Kasumi-1 (cell line): ENCODE measurements around the gene B3GAT2.
"Not testable (repeated sequence)": the region's sequence is repeated elsewhere in the genome, so short reads cannot be mapped to it uniquely, and the experiment has no call there.

Source experiments
- DNase-seq, 2 experiments: peaks; one replicate each; lab custom pipeline; 2025; lab: John Stamatoyannopoulos, UW

Gene B3GAT2, protein sequence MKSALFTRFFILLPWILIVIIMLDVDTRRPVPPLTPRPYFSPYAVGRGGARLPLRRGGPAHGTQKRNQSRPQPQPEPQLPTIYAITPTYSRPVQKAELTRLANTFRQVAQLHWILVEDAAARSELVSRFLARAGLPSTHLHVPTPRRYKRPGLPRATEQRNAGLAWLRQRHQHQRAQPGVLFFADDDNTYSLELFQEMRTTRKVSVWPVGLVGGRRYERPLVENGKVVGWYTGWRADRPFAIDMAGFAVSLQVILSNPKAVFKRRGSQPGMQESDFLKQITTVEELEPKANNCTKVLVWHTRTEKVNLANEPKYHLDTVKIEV

GRCh38 chr6:70956451-70957283, at the start of gene B3GAT2:
TSS of gene B3GAT2 (minus strand) at chr6:70957060. CDS start at chr6:70956429, 631 bp downstream.
- DNase-seq: no peak

DNA sequence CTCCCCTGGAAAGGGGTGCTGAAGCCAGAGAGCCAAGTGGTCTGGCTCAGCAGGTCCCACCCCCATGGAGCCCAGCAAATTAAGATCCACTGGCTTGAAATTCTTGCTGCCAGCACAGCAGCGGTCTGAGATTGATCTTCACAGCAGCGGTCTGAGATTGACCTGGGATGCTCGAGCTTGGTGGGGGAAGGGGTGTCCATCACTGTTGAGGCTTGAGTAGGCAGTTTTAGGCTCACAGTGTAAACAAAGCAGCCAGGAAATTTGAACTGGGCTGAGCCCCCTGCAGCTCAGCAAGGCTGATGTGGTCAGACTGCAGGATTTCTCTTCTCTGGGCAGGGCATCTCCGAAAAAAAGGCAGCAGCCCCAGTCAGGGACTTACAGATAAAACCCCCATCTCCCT, 41.3 kb upstream of the B3GAT2 start:
- no peak for DNase-seq

GRCh38 chr6:70997379-70997778, 40.5 kb upstream of the B3GAT2 start:
- no peak for DNase-seq

DNA sequence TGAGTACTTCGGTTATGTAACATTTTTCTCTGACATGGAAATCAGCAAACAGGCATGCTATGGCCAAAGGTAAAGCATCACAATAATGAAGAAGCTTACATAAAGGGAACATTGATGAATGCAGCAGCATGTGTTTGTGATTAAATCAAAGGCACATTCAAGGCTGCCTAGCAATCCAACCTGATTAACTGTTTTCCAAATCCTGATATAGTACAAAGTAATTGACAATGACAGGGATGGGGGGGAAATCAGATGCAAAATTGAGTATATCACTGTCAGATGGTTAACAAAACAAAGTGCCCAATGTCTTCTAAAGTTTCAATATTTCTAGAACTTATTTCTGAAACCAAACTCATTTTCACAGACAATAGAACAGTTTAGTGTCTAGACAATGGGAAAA, 39.2 kb upstream of the B3GAT2 start:
- DNase-seq: no peak

DNA sequence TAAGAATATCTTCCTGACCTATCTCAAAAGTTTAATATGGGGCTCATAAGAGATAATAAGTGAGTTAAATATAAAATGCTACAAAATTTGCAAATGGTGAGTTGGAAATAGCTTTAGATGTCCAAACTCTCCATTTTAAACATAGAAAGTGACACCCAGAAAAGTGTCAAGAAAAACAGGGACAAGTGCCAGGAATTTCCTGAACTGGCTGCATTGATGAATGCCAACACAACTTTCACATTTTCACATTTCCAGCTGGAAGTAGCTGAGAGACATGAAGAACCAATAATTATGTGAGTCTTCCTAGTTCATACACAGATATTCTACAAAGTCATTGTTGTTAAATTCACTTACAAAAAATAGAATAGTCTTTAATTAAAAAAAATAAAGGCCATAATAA, 38.6 kb upstream of the B3GAT2 start:
- no peak for DNase-seq

DNA sequence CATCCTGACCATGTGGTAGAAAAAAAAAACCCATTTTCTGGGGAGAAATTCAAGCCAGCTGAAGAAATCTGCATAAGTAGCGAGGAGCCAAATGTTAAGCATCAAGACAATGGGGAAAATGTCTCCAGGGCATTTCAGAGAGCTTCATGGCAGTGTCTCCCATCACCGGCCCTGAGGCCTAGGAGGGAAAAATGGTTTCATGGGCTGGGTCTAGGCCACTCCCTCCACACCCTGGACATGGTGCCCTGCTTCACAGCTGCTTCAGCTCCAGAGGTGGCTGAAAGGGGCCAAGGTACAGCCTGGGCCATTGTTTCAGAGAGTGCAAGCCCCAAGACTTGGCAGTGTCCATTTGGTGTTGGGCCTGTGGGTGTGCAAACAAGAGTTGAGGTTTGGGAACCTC, 34.4 kb upstream of the B3GAT2 start:
- no peak for DNase-seq

DNA sequence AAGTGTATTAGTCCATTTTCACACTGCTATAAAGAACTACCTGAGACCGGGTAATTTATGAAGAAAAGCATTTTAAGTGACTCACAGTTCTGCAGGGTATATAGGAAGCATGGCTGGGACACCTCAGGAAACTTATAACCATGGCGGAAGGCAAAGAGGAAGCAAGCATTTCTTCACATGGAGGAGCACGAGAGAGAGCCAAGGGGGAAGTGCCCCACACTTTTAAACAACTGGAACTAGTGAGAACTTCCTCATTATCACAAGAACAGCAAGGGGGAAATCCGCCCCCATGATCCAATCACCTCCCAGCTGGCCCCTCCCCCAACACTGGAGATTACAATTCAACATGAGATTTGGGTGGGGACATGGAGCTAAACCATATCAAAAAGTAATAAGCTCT, 28.3 kb upstream of the B3GAT2 start:
- DNase-seq: peak; percentile 83 to 89

- no peak for DNase-seq
Observed at GRCh38 chr6:70982747-70983146, 25.9 kb upstream of the B3GAT2 start.

GRCh38 chr6:70980727-70981126, 23.9 kb upstream of the B3GAT2 start:
- no peak for DNase-seq

DNA sequence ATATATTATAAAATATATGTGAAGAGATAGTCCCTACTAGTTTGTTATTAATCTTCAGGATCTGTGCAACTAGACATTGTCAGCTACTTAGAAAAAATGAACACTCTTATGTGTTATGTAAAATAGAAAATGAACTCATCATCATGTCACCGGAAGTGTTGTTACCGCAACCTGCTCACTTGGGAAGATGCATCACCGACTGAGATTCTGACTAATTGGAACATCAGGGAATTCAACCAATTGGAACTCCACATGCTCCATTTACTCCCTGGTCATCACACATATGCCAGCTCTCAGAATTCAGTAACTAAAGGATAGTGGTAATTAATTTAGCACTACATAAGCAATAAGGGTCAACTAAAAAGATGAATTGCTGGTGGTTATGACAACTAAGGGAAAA, 16.7 kb upstream of the B3GAT2 start:
- DNase-seq: no peak

GRCh38 chr6:70967049-70967448, 10.2 kb upstream of the B3GAT2 start:
- DNase-seq: no peak

DNA sequence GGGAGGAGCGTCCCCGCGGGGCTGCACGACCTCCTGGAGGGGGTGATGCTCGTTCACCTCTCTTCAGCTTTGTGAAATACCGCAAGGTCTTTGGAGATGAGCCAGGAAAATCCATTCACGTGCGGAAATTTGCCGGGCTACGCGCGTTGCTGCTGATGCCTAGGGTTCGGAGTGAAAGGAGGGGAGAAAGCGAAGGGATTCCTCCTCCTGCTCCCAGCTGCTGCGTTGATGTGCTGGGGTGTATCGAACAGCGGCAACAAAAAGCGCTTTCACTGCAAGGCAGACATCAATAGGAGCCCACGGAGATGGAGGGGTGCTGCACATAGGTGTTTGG, 391 bp upstream of the B3GAT2 start:
- no peak for DNase-seq

- DNase-seq: no peak
Observed at GRCh38 chr6:70956191-70956450, 739 bp downstream of the B3GAT2 start.

DNA sequence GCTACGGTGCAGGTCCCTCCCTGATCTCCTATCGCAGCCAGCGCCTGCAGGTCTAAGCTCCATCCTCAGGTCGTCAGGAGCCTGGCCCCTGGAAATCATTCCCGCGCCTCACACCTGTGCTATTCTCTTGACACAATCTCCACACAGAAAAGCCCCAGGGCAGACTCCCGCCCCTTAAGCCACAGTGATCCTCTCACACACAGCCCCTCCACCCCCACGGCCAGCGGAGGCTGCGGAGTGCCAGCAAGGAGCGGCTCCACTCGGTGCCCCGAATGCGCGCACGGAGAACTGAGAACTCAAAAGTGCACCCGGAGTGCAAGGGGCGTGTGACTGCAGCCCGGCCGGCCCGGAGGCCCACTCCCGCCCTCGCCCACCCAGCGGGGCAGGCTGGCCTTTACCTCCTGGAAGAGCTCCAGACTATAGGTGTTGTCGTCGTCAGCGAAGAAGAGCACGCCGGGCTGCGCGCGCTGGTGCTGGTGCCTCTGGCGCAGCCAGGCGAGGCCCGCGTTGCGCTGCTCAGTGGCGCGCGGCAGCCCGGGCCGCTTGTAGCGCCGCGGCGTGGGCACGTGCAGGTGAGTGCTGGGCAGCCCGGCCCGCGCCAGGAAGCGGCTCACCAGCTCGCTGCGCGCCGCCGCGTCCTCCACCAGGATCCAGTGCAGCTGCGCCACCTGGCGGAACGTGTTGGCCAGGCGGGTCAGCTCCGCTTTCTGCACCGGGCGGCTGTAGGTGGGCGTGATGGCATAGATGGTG, 1.2 kb downstream of the B3GAT2 start:
- peak; percentile 45 to 54 for DNase-seq

GRCh38 chr6:70954750-70955149, 2.1 kb downstream of the B3GAT2 start:
- DNase-seq: no peak

- DNase-seq: no peak
Observed at GRCh38 chr6:70954176-70954575, 2.7 kb downstream of the B3GAT2 start.

- no peak for DNase-seq
Observed at GRCh38 chr6:70952608-70953165, 4.2 kb downstream of the B3GAT2 start.

- not testable (repeated sequence) for DNase-seq
Observed at GRCh38 chr6:70944321-70944720, 12.5 kb downstream of the B3GAT2 start.

GRCh38 chr6:70933853-70934252, 23.0 kb downstream of the B3GAT2 start:
- DNase-seq: no peak

- DNase-seq: no peak
Observed at GRCh38 chr6:70905742-70906141, 51.1 kb downstream of the B3GAT2 start.

GRCh38 chr6:70903665-70904452, 53.0 kb downstream of the B3GAT2 start:
- DNase-seq: no peak

- DNase-seq: no peak
Observed at GRCh38 chr6:70901324-70901723, 55.5 kb downstream of the B3GAT2 start.
